HG02798 (cell line): Measurements from ENCODE around the gene GTF2H4.
"Not testable (repeated sequence)": the region's sequence is repeated elsewhere in the genome, so short reads cannot be mapped to it uniquely, and the experiment has no call there.

Source experiments
- ATAC-seq: cut with Tn5 transposase; IDR thresholded peaks from one replicate; pipeline ENCODE4 v1.9.1; 2021; ENCODE audit warnings: mild to moderate bottlenecking; ENCODE audit not compliant: unreplicated experiment, poor library complexity

GTF2H4 gene

GRCh38 chr6:30917041-30917440 is 9.0 kb downstream of the GTF2H4 start:
- ATAC-seq = no peak

GRCh38 chr6:30917487-30917886 is 9.5 kb downstream of the GTF2H4 start:
- ATAC-seq = no peak

- no peak for ATAC-seq
Observed at GRCh38 chr6:30918670-30919069, 10.7 kb downstream of the GTF2H4 start.

GRCh38 chr6:30922447-30922852 is 14.4 kb downstream of the GTF2H4 start:
- ATAC-seq = no peak

- not testable (repeated sequence) for ATAC-seq
Observed at GRCh38 chr6:30924040-30924627, 16.1 kb downstream of the GTF2H4 start.

- no peak for ATAC-seq
Observed at GRCh38 chr6:30926644-30927043, 18.6 kb downstream of the GTF2H4 start.

GRCh38 chr6:30927080-30927479 is 19.1 kb downstream of the GTF2H4 start:
- not testable (repeated sequence) for ATAC-seq

- ATAC-seq = no peak
Observed at GRCh38 chr6:30928677-30929076, 20.7 kb downstream of the GTF2H4 start.

GRCh38 chr6:30930506-30930905 is 22.5 kb downstream of the GTF2H4 start:
- ATAC-seq = no peak

GRCh38 chr6:30931272-30931671 is 23.3 kb downstream of the GTF2H4 start:
- ATAC-seq = no peak

- no peak for ATAC-seq
Observed at GRCh38 chr6:30931969-30932645, 24.1 kb downstream of the GTF2H4 start, which contains the start of gene SFTA2. TSS of gene SFTA2 (minus strand) at chr6:30932170. CDS start at chr6:30932096, 74 bp downstream.

- no peak for ATAC-seq
Observed at GRCh38 chr6:30932665-30933365, 24.8 kb downstream of the GTF2H4 start.

GRCh38 chr6:30935018-30935417 is 27.0 kb downstream of the GTF2H4 start:
- ATAC-seq = no peak

GRCh38 chr6:30937265-30937664 is 29.3 kb downstream of the GTF2H4 start:
- ATAC-seq = no peak

- ATAC-seq = no peak
Observed at GRCh38 chr6:30938730-30939129, 30.7 kb downstream of the GTF2H4 start.

- no peak for ATAC-seq
Observed at GRCh38 chr6:30939473-30939872, 31.5 kb downstream of the GTF2H4 start.

GRCh38 chr6:30940361-30940986 is 32.5 kb downstream of the GTF2H4 start, which contains the start of gene MUCL3:
TSS of gene MUCL3 (plus strand) at chr6:30940973. CDS start at chr6:30941000, 27 bp downstream.
- ATAC-seq = no peak

- no peak for ATAC-seq
Observed at GRCh38 chr6:30942338-30943060, 34.5 kb downstream of the GTF2H4 start.

GRCh38 chr6:30944051-30944450 is 36.0 kb downstream of the GTF2H4 start:
- no peak for ATAC-seq

- no peak for ATAC-seq
Observed at GRCh38 chr6:30945281-30945680, 37.3 kb downstream of the GTF2H4 start.
